Inflammatory macrophage (primary cell): ENCODE results near the gene SYT8.

Source experiments
- DNase-seq, 2 donors: peaks; one replicate each; pipeline ENCODE4 v3.0.0-alpha.2; 2020 to 2022

Gene SYT8

GRCh38 chr11:1832920-1833295, 1.9 kb upstream of the SYT8 start:
- peak in 1 of 2 donors; percentile 6 for DNase-seq

- no peak for DNase-seq
Measured at GRCh38 chr11:1834062-1834610, 654 bp upstream of the SYT8 start.

GRCh38 chr11:1835671-1836010, 851 bp downstream of the SYT8 start:
- DNase-seq, result no peak

GRCh38 chr11:1836011-1836945, 1.5 kb downstream of the SYT8 start:
- DNase-seq, result no peak

GRCh38 chr11:1837171-1838076, 2.6 kb downstream of the SYT8 start:
- peak; percentile 47 to 59 for DNase-seq

- DNase-seq, result no peak
Measured at GRCh38 chr11:1838077-1838425, 3.3 kb downstream of the SYT8 start.

GRCh38 chr11:1838426-1839144, 3.8 kb downstream of the SYT8 start, which contains the start of gene TNNI2:
TNNI2 (plus strand) TSS chr11:1838981; CDS start chr11:1839697, 716 bp downstream.
- DNase-seq, result no peak

- DNase-seq, result no peak
Measured at GRCh38 chr11:1839204-1839923, 4.6 kb downstream of the SYT8 start.

- peak; percentile 92 to 93 for DNase-seq
Measured at GRCh38 chr11:1839924-1840779, 5.4 kb downstream of the SYT8 start.

- no peak for DNase-seq
Measured at GRCh38 chr11:1840780-1841480, 6.1 kb downstream of the SYT8 start.

- no peak for DNase-seq
Measured at GRCh38 chr11:1841511-1842148, 6.8 kb downstream of the SYT8 start.

- no peak for DNase-seq
Measured at GRCh38 chr11:1842149-1843097, 7.6 kb downstream of the SYT8 start.

GRCh38 chr11:1843098-1843473, 8.3 kb downstream of the SYT8 start:
- DNase-seq, result no peak

- no peak for DNase-seq
Measured at GRCh38 chr11:1843796-1844195, 9.0 kb downstream of the SYT8 start.

GRCh38 chr11:1844221-1845094, 9.7 kb downstream of the SYT8 start:
- DNase-seq, result peak; percentile 60 to 71

- DNase-seq, result no peak
Measured at GRCh38 chr11:1845095-1845429, 10.3 kb downstream of the SYT8 start.
